A549 (cell line): ENCODE data around the gene IL11RA. TPM values are rescaled to one million over a fixed set of nuclear protein-coding genes. Genes with fewer than 3 reads are reported as not detected.

ENCODE experiments used
- ATAC-seq, 2 experiments: fragments of 200-7000 bp in 1 of 2; fragments of >200 bp in 1 of 2; cut with Nextera tagmentation in 1 of 2; cut with Tn5 transposase in 1 of 2; 3 replicates each; pipeline versions ENCODE4 v1.8.0 to v1.9.1; 2018 to 2020; ENCODE audit warnings: mild to moderate bottlenecking in 1 of 2, moderate library complexity in 1 of 2
- CTCF ChIA-PET: fragments of 300-600 bp; sonication (Branson Sonifier 250); formaldehyde crosslinking; extraction: SDS; loops from one replicate; lab custom pipeline; 2021; ENCODE audit warnings: antibody characterized with exemption, inconsistent platforms; lab: Yijun Ruan, JAX
- POLR2A ChIA-PET: fragments of 350-600 bp; formaldehyde crosslinking; extraction: SDS; loops from one replicate; lab custom pipeline; 2021; ENCODE audit warnings: antibody characterized with exemption, inconsistent platforms; lab: Yijun Ruan, JAX
- DNase-seq, 2 experiments: peaks; one replicate each; pipeline versions ENCODE4 v3.0.0 to v3.0.0-alpha.2; 2011 to 2016; ENCODE audit warnings: low read depth in 1 of 2, low spot score in 1 of 2
- FAIRE-seq: peaks from 2 replicates; lab custom pipeline; 2011; peaks lifted over from hg19 to GRCh38; lab: Jason Lieb, UNC
- H3K27ac ChIP-seq, 2 experiments: fragments of >200 bp; sonication (Bioruptor Twin); formaldehyde crosslinking; 3 replicates each; pipeline ENCODE4 v1.5.1; 2016 to 2017
- H3K4me1 ChIP-seq: fragments of >200 bp; sonication (Bioruptor Twin); formaldehyde crosslinking; 3 replicates; pipeline ENCODE4 v1.6.1; 2016
- H3K4me2 ChIP-seq: fragments of >200 bp; sonication (Bioruptor Twin); formaldehyde crosslinking; 3 replicates; pipeline ENCODE4 v1.6.1; 2016
- H3K4me3 ChIP-seq: fragments of >200 bp; sonication (Bioruptor Twin); formaldehyde crosslinking; 3 replicates; pipeline ENCODE4 v1.5.1; 2016
- H3K9me3 ChIP-seq: fragments of >200 bp; sonication (Bioruptor Twin); formaldehyde crosslinking; 3 replicates; pipeline ENCODE4 v1.6.1; 2016
- ATOH8 ChIP-seq: fragments of 250-450 bp; sonication (Bioruptor Pico); IDR thresholded peaks from 2 replicates; pipeline ENCODE4 v1.5.0; 2020; ENCODE audit warnings: low read depth, mild to moderate bottlenecking, moderate library complexity
- BHLHE40 ChIP-seq: IDR thresholded peaks from 2 replicates; pipeline ENCODE4 v1.6.1; 2012; ENCODE audit warnings: low read depth, low read length, inconsistent platforms
- CBX8 ChIP-seq: fragments of 200-600 bp; sonication (generic); IDR thresholded peaks from 2 replicates; pipeline ENCODE4 v1.6.1; 2016
- CEBPB ChIP-seq, 2 experiments: fragments of >200 bp in 1 of 2; sonication (Bioruptor Twin) in 1 of 2; formaldehyde crosslinking in 1 of 2; IDR thresholded peaks; 2 replicates each; pipeline ENCODE4 v1.6.1; 2012 to 2016
- E2F6 ChIP-seq: IDR thresholded peaks from 2 replicates; pipeline ENCODE4 v1.6.1; 2012; ENCODE audit warnings: low read depth, borderline replicate concordance
- FOSB ChIP-seq: fragments of 250-450 bp; sonication (Bioruptor Pico); IDR thresholded peaks from 2 replicates; pipeline ENCODE4 v1.5.0; 2020; ENCODE audit warnings: mild to moderate bottlenecking, moderate library complexity
- GATA3 ChIP-seq: IDR thresholded peaks from 2 replicates; pipeline ENCODE4 v1.6.1; 2012; ENCODE audit warnings: borderline replicate concordance
- HDAC2 ChIP-seq: fragments of 200-600 bp; sonication (generic); IDR thresholded peaks from 2 replicates; pipeline ENCODE4 v1.6.1; 2016
- HES2 ChIP-seq: fragments of >200 bp; sonication (Bioruptor Twin); formaldehyde crosslinking; IDR thresholded peaks from 2 replicates; pipeline ENCODE4 v1.6.1; 2016
- HMGXB4 ChIP-seq: fragments of 250-450 bp; sonication (Bioruptor Pico); IDR thresholded peaks from 2 replicates; pipeline ENCODE4 v1.5.0; 2021; ENCODE audit warnings: mild to moderate bottlenecking, moderate library complexity, borderline replicate concordance
- HOXB13 ChIP-seq: fragments of 250-450 bp; sonication (Bioruptor Pico); IDR thresholded peaks from 2 replicates; pipeline ENCODE4 v1.5.0; 2020; ENCODE audit warnings: low read depth, mild to moderate bottlenecking, moderate library complexity
- HOXB5 ChIP-seq: fragments of 250-450 bp; sonication (Bioruptor Pico); IDR thresholded peaks from 2 replicates; pipeline ENCODE4 v1.5.0; 2020; ENCODE audit warnings: mild to moderate bottlenecking, moderate library complexity
- KDM1A ChIP-seq: fragments of 200-600 bp; sonication (generic); IDR thresholded peaks from 2 replicates; pipeline ENCODE4 v1.6.1; 2016; ENCODE audit warnings: low read depth, mild to moderate bottlenecking
- NFE2L2 ChIP-seq: fragments of 150-350 bp; conservative IDR thresholded peaks from 2 replicates; pipeline ENCODE4 v1.6.1; 2014; ENCODE audit warnings: low read length
- NPAS2 ChIP-seq: fragments of 250-450 bp; sonication (Bioruptor Pico); IDR thresholded peaks from 2 replicates; pipeline ENCODE4 v1.8.0; 2022; ENCODE audit warnings: mild to moderate bottlenecking, moderate library complexity, borderline replicate concordance
- PHF8 ChIP-seq: fragments of 200-600 bp; sonication (generic); IDR thresholded peaks from 2 replicates; pipeline ENCODE4 v1.6.1; 2016; ENCODE audit warnings: low read depth, mild to moderate bottlenecking, antibody characterized with exemption, moderate library complexity, borderline replicate concordance
- SREBF2 ChIP-seq: fragments of 450-650 bp; IDR thresholded peaks from 2 replicates; pipeline ENCODE4 v1.6.1; 2014; ENCODE audit warnings: mild to moderate bottlenecking, moderate library complexity
- TFCP2L1 ChIP-seq: fragments of 250-450 bp; sonication (Bioruptor Pico); IDR thresholded peaks from 2 replicates; pipeline ENCODE4 v1.5.0; 2021; ENCODE audit warnings: mild to moderate bottlenecking
- TP53 ChIP-seq: fragments of 250-450 bp; sonication (Bioruptor Pico); IDR thresholded peaks from 2 replicates; pipeline ENCODE4 v1.5.0; 2021; ENCODE audit warnings: mild to moderate bottlenecking, moderate library complexity
- USF2 ChIP-seq: fragments of 450-650 bp; IDR thresholded peaks from 2 replicates; pipeline ENCODE4 v1.6.1; 2014; ENCODE audit warnings: antibody characterized with exemption
- ZFP36 ChIP-seq: fragments of 450-650 bp; IDR thresholded peaks from 2 replicates; pipeline ENCODE4 v1.6.1; 2014; ENCODE audit warnings: borderline replicate concordance; ENCODE audit not compliant: partially characterized antibody
- ZSCAN20 ChIP-seq: fragments of 250-450 bp; sonication (Bioruptor Pico); IDR thresholded peaks from 2 replicates; pipeline ENCODE4 v1.8.0; 2022; ENCODE audit warnings: mild to moderate bottlenecking, moderate library complexity
- whole genome bisulfite sequencing: methylation state at CpG from one replicate; pipeline ENCODE4 v1.1.6; 2017; ENCODE audit errors: missing lambda C conversion rate; 5-methylcytosine and 5-hydroxymethylcytosine counted together
- polyA plus RNA-seq, 4 experiments: library from polyadenylated mRNA; depleted of rRNA in 3 of 4; stranded (reverse); fragments of >200 nt; fragmentation: RNase III in 1 of 4; extraction: RNeasy Plus Mini Kit Qiagen cat#74134 plus additional on column Dnase treatment in 1 of 4; gene quantifications; 2 replicates in 3 of 4; 3 replicates in 1 of 4; pipeline ENCODE4 v1.2.3, GENCODE V29; 2011 to 2017

IL11RA gene
- polyA plus RNA-seq, 2 of the 4 experiments (the other 2 are of a cell fraction): 5.6 to 6.8 TPM

- FAIRE-seq: no peak
- WGBS: 94% methylated on average over 14 of the region's 14 CpGs
- Histone ChIP-seq H3K4me3 (no peak overlapping the region), H3K27ac (no peak overlapping the region), H3K4me2 (peak overlapping the region; percentile 93), H3K4me1 (peaks cover 23% of the 10 kb centered on the region; the same call in 2 of the 3 replicates), H3K9me3 (no peaks in the 10 kb centered on the region)
- no peak for ATAC-seq
- POLR2A ChIA-PET: no interaction called here
- CTCF ChIA-PET: interaction anchor here (0.7 to 22.6 kb wide), 14 partner anchors 8 to 460 kb away, joined by 3 to 429 read pairs (median 20); partner anchors contain the start of genes CCL27, DCTN3, GALT and IL11RA
- no peak for DNase-seq
- TF ChIP-seq USF2 (no peak), BHLHE40 (no peak), HOXB5 (CRISPR knock-in tag) (no peak), HOXB13 (CRISPR knock-in tag) (no peak), CEBPB (IDR thresholded peaks at IDR 0.05) (no peak), HDAC2 (no peak), NPAS2 (CRISPR knock-in tag) (no peak), HES2 (no peak), GATA3 (no peak), TP53 (CRISPR knock-in tag) (no peak), FOSB (CRISPR knock-in tag) (no peak), KDM1A (no peak), PHF8 (no peak), CBX8 (no peak), ATOH8 (no peak), HMGXB4 (CRISPR knock-in tag) (no peak), TFCP2L1 (CRISPR knock-in tag) (no peak), E2F6 (no peak), SREBF2 (no peak)
Measured at GRCh38 chr9:34635556-34635955, 16.4 kb upstream of the IL11RA start.

GRCh38 chr9:34636791-34637355, 15.1 kb upstream of the IL11RA start:
- Histone ChIP-seq H3K27ac (peak overlapping the region; percentile 88 to 95), H3K4me2 (peak overlapping the region; percentile 93), H3K4me3 (peak overlapping the region; percentile 73), H3K4me1 (peaks cover 26% of the 10 kb centered on the region; the same call in 2 of the 3 replicates), H3K9me3 (no peaks in the 10 kb centered on the region)
- ATAC-seq: peak in 1 of 2 experiments; percentile 18; a peak in 3 of 6 replicates
- no peak for FAIRE-seq
- no peak for TF ChIP-seq ZFP36
- no peak for TF ChIP-seq ZSCAN20 (CRISPR knock-in tag)
- TF ChIP-seq TP53 (CRISPR knock-in tag): 0 out of 2 replicates have a peak, but pooled peaks have one; percentile 11
- TF ChIP-seq NFE2L2: no peak
- TF ChIP-seq HOXB5 (CRISPR knock-in tag): peak; percentile 27; the same call in 1 of the 2 replicates
- TF ChIP-seq USF2: peak; percentile 69; the same call in 1 of the 2 replicates
- peak; percentile 71; the same call in 1 of the 2 replicates for TF ChIP-seq ATOH8
- POLR2A ChIA-PET: interaction anchor here (0.6 to 2.3 kb wide), 6 partner anchors 8 to 415 kb away, joined by 3 to 17 read pairs (median 6); partner anchors contain the start of genes ARID3C, DCTN3, GALT and IL11RA
- CTCF ChIA-PET: interaction anchor here (1.9 to 22.6 kb wide), 8 partner anchors 7 to 233 kb away, joined by 6 to 429 read pairs (median 77); partner anchors contain the start of genes ARID3C, CCL27, DCTN3 and GALT
- peak in 1 of 2 experiments; percentile 41 for DNase-seq
- 1% methylated on average over 18 of the region's 23 CpGs for WGBS
